Measurements from ENCODE around the gene PTPRC.

DNA sequence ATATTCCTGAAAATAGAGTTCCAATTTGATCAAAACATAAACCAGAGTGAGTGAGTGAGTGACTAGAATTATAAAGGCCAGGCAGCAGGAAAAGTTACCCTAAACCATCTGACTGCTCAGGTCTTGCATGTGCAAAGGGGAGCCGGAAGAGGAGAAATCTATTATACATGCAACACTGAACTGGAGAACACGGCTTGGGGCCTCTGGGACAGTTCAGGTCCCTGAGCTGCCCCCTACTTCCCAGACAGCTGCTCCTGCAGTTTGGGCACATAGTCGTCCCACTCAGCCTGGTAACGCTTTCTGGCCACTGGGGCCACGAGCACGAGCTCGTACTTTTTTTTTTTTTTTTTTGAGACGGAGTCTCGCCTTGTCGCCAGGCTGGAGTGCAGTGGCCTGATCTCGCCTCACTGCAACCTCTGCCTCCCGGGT lies 40.1 kb downstream of the PTPRC start:
- TF ChIP-seq EZH2 (IDR thresholded peaks at IDR 0.05; ENCODE audit: insufficient read depth, poor library complexity, severe bottlenecking), result no peak
- no peak for TF ChIP-seq EZH2phosphoT487 (IDR thresholded peaks at IDR 0.05; ENCODE audit: insufficient read depth, low read depth)

Measured in GM23248 (cell line).